IMR-90 (cell line): ENCODE results near the gene MARK4. TPM values are rescaled to one million over a fixed set of nuclear protein-coding genes. Genes with fewer than 3 reads are reported as not detected.
"Not testable (repeated sequence)": the region's sequence is repeated elsewhere in the genome, so short reads cannot be mapped to it uniquely, and the experiment has no call there.

Experiments
- ATAC-seq: fragments of 200-7000 bp; cut with Tn5 transposase; 2 replicates; pipeline ENCODE4 v1.9.1; 2020; ENCODE audit warnings: low read depth, mild to moderate bottlenecking, moderate library complexity
- BruUV-seq: library from RNA; stranded (reverse); fragments of 400-500 nt; replicated peaks from 2 replicates; lab custom pipeline; 2021; lab: Mats Ljungman, UMichigan
- CTCF ChIA-PET: fragments of 300-600 bp; formaldehyde crosslinking; extraction: SDS; loops from one replicate; lab custom pipeline; 2021; ENCODE audit warnings: antibody characterized with exemption; lab: Yijun Ruan, JAX
- POLR2A ChIA-PET: fragments of 300-600 bp; sonication (Branson Sonifier 250); formaldehyde crosslinking; loops from one replicate; lab custom pipeline; 2022; ENCODE audit warnings: antibody characterized with exemption; ENCODE audit not compliant: unreplicated experiment; lab: Charles Lee
- DNase-seq: peaks from one replicate; pipeline ENCODE4 v3.0.0; 2013
- H2AFZ ChIP-seq: replicated peaks from 2 replicates; pipeline ENCODE3; 2013; ENCODE audit warnings: low read length, mild to moderate bottlenecking; ENCODE audit not compliant: poor library complexity
- H2AK5ac ChIP-seq: 2 replicates; pipeline ENCODE4 v1.6.1; 2013; ENCODE audit warnings: low read depth, low read length, inconsistent platforms
- H2AK9ac ChIP-seq: replicated peaks from 2 replicates; pipeline ENCODE3; 2013; ENCODE audit warnings: mild to moderate bottlenecking, low read depth, low read length, moderate library complexity; ENCODE audit not compliant: poor library complexity
- H2BK120ac ChIP-seq: 2 replicates; pipeline ENCODE4 v1.6.1; 2013; ENCODE audit warnings: low read depth, low read length, inconsistent platforms
- H2BK15ac ChIP-seq: 3 replicates; pipeline ENCODE4 v1.6.1; 2013; ENCODE audit warnings: low read depth, low read length, inconsistent platforms
- H2BK20ac ChIP-seq: 2 replicates; pipeline ENCODE4 v1.6.1; 2013; ENCODE audit warnings: low read depth, mild to moderate bottlenecking, inconsistent platforms, low read length, moderate library complexity
- H2BK5ac ChIP-seq: 2 replicates; pipeline ENCODE4 v1.6.1; 2013; ENCODE audit warnings: mild to moderate bottlenecking, low read depth, low read length, inconsistent platforms; ENCODE audit not compliant: poor library complexity, severe bottlenecking
- H3K14ac ChIP-seq: replicated peaks from 2 replicates; pipeline ENCODE4 v1.6.1; 2013; ENCODE audit warnings: low read depth, low read length, inconsistent platforms
- H3K18ac ChIP-seq: 2 replicates; pipeline ENCODE4 v1.6.1; 2013; ENCODE audit warnings: low read depth, low read length, control low read depth
- H3K23ac ChIP-seq: 2 replicates; pipeline ENCODE4 v1.6.1; 2013; ENCODE audit warnings: low read depth, low read length, inconsistent platforms
- H3K27ac ChIP-seq: 2 replicates; pipeline ENCODE4 v1.5.1; 2013; ENCODE audit warnings: mild to moderate bottlenecking, control low read depth, low read length; ENCODE audit not compliant: insufficient read depth
- H3K27me3 ChIP-seq: 2 replicates; pipeline ENCODE4 v1.6.1; 2013; ENCODE audit warnings: low read length; ENCODE audit not compliant: control insufficient read depth, insufficient read depth
- H3K36me3 ChIP-seq: 2 replicates; pipeline ENCODE4 v1.6.1; 2013; ENCODE audit warnings: low read length, mixed read lengths; ENCODE audit not compliant: control insufficient read depth, insufficient read depth
- H3K4ac ChIP-seq: 2 replicates; pipeline ENCODE4 v1.6.1; 2013; ENCODE audit warnings: low read depth, low read length, inconsistent platforms
- H3K4me1 ChIP-seq: 2 replicates; pipeline ENCODE4 v1.6.1; 2013; ENCODE audit warnings: low read length, mixed read lengths; ENCODE audit not compliant: control insufficient read depth, insufficient read depth
- H3K4me2 ChIP-seq: 2 replicates; pipeline ENCODE4 v1.6.1; 2013; ENCODE audit warnings: low read depth, mild to moderate bottlenecking, control low read depth, low read length, moderate library complexity
- H3K4me3 ChIP-seq: 2 replicates; pipeline ENCODE4 v1.5.1; 2013; ENCODE audit warnings: low read depth, mild to moderate bottlenecking, control low read depth, low read length, moderate library complexity; ENCODE audit not compliant: insufficient read depth
- H3K56ac ChIP-seq: 2 replicates; pipeline ENCODE4 v1.6.1; 2013; ENCODE audit warnings: low read length, inconsistent platforms; ENCODE audit not compliant: insufficient read depth; ENCODE audit errors: extremely low read depth
- H3K79me1 ChIP-seq, 2 experiments: 2 replicates each; pipeline ENCODE4 v1.6.1; 2013; ENCODE audit warnings: low read length in 2 of 2, inconsistent platforms in 1 of 2, low read depth in 1 of 2
- H3K9ac ChIP-seq: 2 replicates; pipeline ENCODE4 v1.6.1; 2013; ENCODE audit warnings: low read depth, low read length, control low read depth
- H3K9me1 ChIP-seq: 2 replicates; pipeline ENCODE4 v1.6.1; 2013; ENCODE audit warnings: low read length, inconsistent platforms; ENCODE audit not compliant: insufficient read depth
- H3K9me3 ChIP-seq: 2 replicates; pipeline ENCODE4 v1.6.1; 2013; ENCODE audit warnings: low read length; ENCODE audit not compliant: control insufficient read depth, insufficient read depth
- H4K20me1 ChIP-seq: 2 replicates; pipeline ENCODE4 v1.6.1; 2013; ENCODE audit warnings: low read length, inconsistent platforms; ENCODE audit not compliant: insufficient read depth
- H4K5ac ChIP-seq: 2 replicates; pipeline ENCODE4 v1.6.1; 2013; ENCODE audit warnings: mild to moderate bottlenecking, low read depth, low read length, control low read depth
- H4K8ac ChIP-seq, 2 experiments: 2 replicates each; pipeline ENCODE4 v1.6.1; 2013; ENCODE audit warnings: low read depth in 2 of 2, low read length in 2 of 2, control low read depth in 1 of 2, inconsistent platforms in 1 of 2
- H4K91ac ChIP-seq: 2 replicates; pipeline ENCODE4 v1.6.1; 2013; ENCODE audit warnings: low read depth, low read length, inconsistent platforms; ENCODE audit not compliant: insufficient read depth
- WGBS, 2 experiments: methylation state at CpG; one replicate each; pipeline versions ENCODE4 v1.1.5 to v1.1.7; 2013; ENCODE audit warnings: missing lambda C conversion rate in 2 of 2; ENCODE audit not compliant: insufficient read length in 1 of 2; ENCODE audit errors: extremely low coverage in 2 of 2; 5-methylcytosine and 5-hydroxymethylcytosine counted together
- dilution Hi-C: fragments of 300-500 bp; cut with HindIII; formaldehyde crosslinking; loops from one replicate; pipeline ENCODE4 v1.14.3; 2018; ENCODE audit warnings: low sequenced_read_pairs; ENCODE audit not compliant: unreplicated experiment
- in situ Hi-C: fragments of 300-500 bp; cut with MboI; formaldehyde crosslinking; loops from 3 replicates; pipeline ENCODE4 v1.14.3; 2019; ENCODE audit warnings: low sequenced_read_pairs, inconsistent platforms, mixed read lengths
- intact Hi-C: fragments of 100-400 bp; cut with micrococcal nuclease; formaldehyde crosslinking; loops from 2 replicates; pipeline ENCODE4 v1.10.0; 2022
- polyA plus RNA-seq, 3 experiments: library from polyadenylated mRNA; depleted of rRNA; stranded (reverse); fragments of >200 nt; gene quantifications; 2 replicates each; pipeline ENCODE4 v1.2.3, GENCODE V29; 2012; ENCODE audit warnings: low replicate concordance in 1 of 3
- total RNA-seq: library from RNA; depleted of rRNA; stranded (reverse); fragments of >200 nt; gene quantifications from 2 replicates; pipeline ENCODE4 v1.2.3, GENCODE V29; 2012

The MARK4 gene
- total and polyA plus RNA-seq, 2 of the 4 experiments (the other 2 are of a cell fraction): 11.3 to 20.7 TPM

- H3K9me1 ChIP-seq: not testable (repeated sequence)
These were observed 58.3 kb downstream of the MARK4 start for GRCh38 chr19:45309322-45309721.

More at GRCh38 chr19:45309322-45309721, 58.3 kb downstream of the MARK4 start:
- H3K18ac ChIP-seq, H3K27me3 ChIP-seq, CTCF ChIA-PET, H4K5ac ChIP-seq, H4K8ac ChIP-seq, H3K14ac ChIP-seq, H3K79me1 ChIP-seq, H2AK5ac ChIP-seq, H2BK20ac ChIP-seq, H4K91ac ChIP-seq, H3K4ac ChIP-seq, ATAC-seq, intact Hi-C loops, H3K9ac ChIP-seq, H3K36me3 ChIP-seq, H2BK120ac ChIP-seq, H3K56ac ChIP-seq, H3K27ac ChIP-seq, H2AK9ac ChIP-seq, H2BK5ac ChIP-seq, in situ Hi-C loops, H3K9me3 ChIP-seq, BruUV-seq, H3K4me1 ChIP-seq, POLR2A ChIA-PET, H3K4me3 ChIP-seq, dilution Hi-C loops, H3K4me2 ChIP-seq, H3K23ac ChIP-seq, DNase-seq, H2AFZ ChIP-seq, H4K20me1 ChIP-seq, H2BK15ac ChIP-seq: not testable (repeated sequence)
- 100% methylated on average over 1 of the region's 8 CpGs; no CpG with 5 or more reads in 1 of the 2 experiments for WGBS, 2 experiments
